Osteocyte (in vitro differentiated cells): ENCODE data around the gene ARHGAP9. TPM values are rescaled to one million over a fixed set of nuclear protein-coding genes. Genes with fewer than 3 reads are reported as not detected.
"Not testable (repeated sequence)": the region's sequence is repeated elsewhere in the genome, so short reads cannot be mapped to it uniquely, and the experiment has no call there.

Experiments
- DNase-seq: peaks from one replicate; pipeline ENCODE4 v3.0.0; 2021; ENCODE audit warnings: mixed read lengths; ENCODE audit not compliant: unreplicated experiment; ENCODE audit errors: extremely low spot score
- H3K27ac Mint-ChIP-seq: one replicate; pipeline ENCODE4 v1.8.0; 2021; ENCODE audit warnings: mild to moderate bottlenecking, mixed read lengths; ENCODE audit not compliant: unreplicated experiment
- H3K27me3 Mint-ChIP-seq: one replicate; pipeline ENCODE4 v1.8.0; 2021; ENCODE audit warnings: mixed read lengths; ENCODE audit not compliant: unreplicated experiment
- H3K36me3 Mint-ChIP-seq: one replicate; pipeline ENCODE4 v1.8.0; 2021; ENCODE audit warnings: mixed read lengths; ENCODE audit not compliant: unreplicated experiment
- H3K4me1 Mint-ChIP-seq: one replicate; pipeline ENCODE4 v1.8.0; 2021; ENCODE audit warnings: mixed read lengths; ENCODE audit not compliant: unreplicated experiment
- H3K4me3 Mint-ChIP-seq: one replicate; pipeline ENCODE4 v1.8.0; 2021; ENCODE audit warnings: mild to moderate bottlenecking, moderate library complexity, mixed read lengths; ENCODE audit not compliant: unreplicated experiment
- H3K9me3 Mint-ChIP-seq: one replicate; pipeline ENCODE4 v1.8.0; 2021; ENCODE audit warnings: mixed read lengths; ENCODE audit not compliant: unreplicated experiment
- CTCF ChIP-seq: fragments of 200-600 bp; sonication (generic); IDR thresholded peaks from 2 replicates; pipeline ENCODE4 v1.5.0; 2021; ENCODE audit warnings: antibody characterized with exemption, mild to moderate bottlenecking, moderate library complexity
- total RNA-seq: library from RNA; stranded (reverse); gene quantifications from 2 replicates; pipeline ENCODE4 v1.2.1, GENCODE V29; 2021

The ARHGAP9 gene
- total RNA-seq, 1 donor from 2014 or later, result 1.5 TPM

DNA sequence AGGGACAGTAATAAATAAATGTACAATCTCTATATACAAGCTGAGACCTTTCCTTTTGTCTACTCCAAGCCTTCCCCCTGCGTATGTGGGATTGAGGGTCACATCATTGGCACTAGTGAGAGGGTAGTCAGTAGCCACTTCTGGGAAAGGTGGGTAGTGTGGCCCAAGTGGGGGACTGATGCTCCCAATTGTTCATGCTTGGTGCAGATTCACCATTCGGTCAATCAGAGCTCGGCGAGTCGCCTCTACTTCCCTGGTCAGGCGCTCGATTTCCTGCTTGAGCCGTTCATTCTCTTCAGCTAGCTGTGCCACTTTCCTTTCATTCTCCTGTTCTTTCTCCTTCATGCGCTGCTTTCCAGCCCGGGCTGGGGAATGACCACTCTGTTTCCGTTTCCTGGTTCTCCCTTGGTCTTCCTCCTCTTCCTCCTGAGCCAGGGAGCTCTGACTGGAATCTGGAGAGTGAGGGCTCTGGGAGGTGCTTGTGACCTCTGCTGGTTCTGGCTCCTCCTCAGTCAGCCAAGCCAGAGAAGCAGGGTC lies 37.0 kb upstream of the ARHGAP9 start:
- DNase-seq, result no peak
- no peak for TF ChIP-seq CTCF
- H3K4me1 Mint-ChIP-seq, result peaks cover 49% of the 10 kb centered on the region
- H3K27me3 Mint-ChIP-seq, result no peaks in the 10 kb centered on the region
- no peak overlapping the region for H3K4me3 Mint-ChIP-seq
- H3K36me3 Mint-ChIP-seq, result peaks cover 59% of the 10 kb centered on the region
- H3K9me3 Mint-ChIP-seq, result no peaks in the 10 kb centered on the region
- H3K27ac Mint-ChIP-seq, result peak overlapping the region; percentile 99

- no peak for DNase-seq
- Mint-ChIP-seq H3K27ac (peak overlapping the region; percentile 43), H3K4me3 (no peak overlapping the region), H3K36me3 (peaks cover 59% of the 10 kb centered on the region), H3K9me3 (no peaks in the 10 kb centered on the region), H3K4me1 (peaks cover 43% of the 10 kb centered on the region), H3K27me3 (no peaks in the 10 kb centered on the region)
- TF ChIP-seq CTCF, result no peak
These were observed 36.4 kb upstream of the ARHGAP9 start for GRCh38 chr12:57515934-57516541.

DNA sequence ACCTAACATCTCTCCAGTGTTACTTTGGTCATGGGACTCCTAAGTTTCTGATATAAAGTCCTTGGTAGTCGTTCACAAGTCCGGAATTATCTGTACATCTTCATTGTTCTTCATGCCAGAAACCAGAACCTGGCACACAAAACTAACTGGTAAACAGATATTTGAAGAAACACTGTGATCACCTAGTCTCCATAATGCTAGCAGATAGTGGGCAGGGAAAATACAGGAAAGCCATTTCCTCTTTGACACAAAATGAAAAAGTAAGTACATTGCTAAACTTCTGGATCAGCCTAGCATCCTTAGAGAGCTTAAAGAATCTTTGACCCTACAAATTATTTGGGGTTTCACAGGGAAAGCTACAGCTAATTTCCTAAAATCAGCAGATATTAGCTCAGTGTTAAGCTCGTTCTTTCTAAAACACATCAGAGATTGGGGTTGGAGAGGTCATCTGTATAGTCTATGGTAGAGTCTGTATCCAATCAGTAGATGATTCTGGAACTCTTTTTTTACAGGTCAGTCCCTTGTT lies 35.8 kb upstream of the ARHGAP9 start:
- peaks cover 59% of the 10 kb centered on the region for H3K36me3 Mint-ChIP-seq
- no peaks in the 10 kb centered on the region for H3K27me3 Mint-ChIP-seq
- peaks cover 39% of the 10 kb centered on the region for H3K4me1 Mint-ChIP-seq
- peak overlapping the region; percentile 43 for H3K27ac Mint-ChIP-seq
- no peaks in the 10 kb centered on the region for H3K9me3 Mint-ChIP-seq
- TF ChIP-seq CTCF, result no peak
- no peak for DNase-seq
- no peak overlapping the region for H3K4me3 Mint-ChIP-seq

- no peak overlapping the region for H3K4me3 Mint-ChIP-seq
- H3K36me3 Mint-ChIP-seq, result peaks cover 60% of the 10 kb centered on the region
These were observed 35.2 kb upstream of the ARHGAP9 start for GRCh38 chr12:57514720-57515407.

GRCh38 chr12:57514246-57514645 lies 34.6 kb upstream of the ARHGAP9 start:
- H3K27ac Mint-ChIP-seq, H3K9me3 Mint-ChIP-seq, H3K4me3 Mint-ChIP-seq, DNase-seq, H3K27me3 Mint-ChIP-seq: not testable (repeated sequence)
- Mint-ChIP-seq H3K36me3 (peaks cover 62% of the 10 kb centered on the region), H3K4me1 (peaks cover 37% of the 10 kb centered on the region)

More at GRCh38 chr12:57514720-57515407, 35.2 kb upstream of the ARHGAP9 start:
- TF ChIP-seq CTCF, result no peak
- H3K27ac Mint-ChIP-seq, result peak overlapping the region; percentile 7
- no peaks in the 10 kb centered on the region for H3K27me3 Mint-ChIP-seq
- peaks cover 39% of the 10 kb centered on the region for H3K4me1 Mint-ChIP-seq
- DNase-seq, result no peak
- no peaks in the 10 kb centered on the region for H3K9me3 Mint-ChIP-seq

- H3K4me1 Mint-ChIP-seq, result peaks cover 32% of the 10 kb centered on the region
- not testable (repeated sequence) for H3K4me3 Mint-ChIP-seq, H3K9me3 Mint-ChIP-seq, DNase-seq, H3K27me3 Mint-ChIP-seq
- peaks cover 62% of the 10 kb centered on the region for H3K36me3 Mint-ChIP-seq
- peak overlapping the region; percentile 1 for H3K27ac Mint-ChIP-seq
These were observed 34.0 kb upstream of the ARHGAP9 start for GRCh38 chr12:57513677-57514076.
